ENCODE measurements around the gene PEA15. TPM values are rescaled to one million over a fixed set of nuclear protein-coding genes. Genes with fewer than 3 reads are reported as not detected.

The PEA15 gene
- total and polyA plus RNA-seq, 2 of the 8 experiments (the other 6 are each of a cell fraction or from before 2014, with no cell fraction given) = 71.3 to 75.1 TPM

GRCh38 chr1:160177667-160178066 is 27.5 kb upstream of the PEA15 start (continued):
- TF ChIP-seq SP2 (IDR thresholded peaks at IDR 0.05; ENCODE audit: low read length) (no peak), CTCF (IDR thresholded peaks at IDR 0.05; ENCODE audit: control extremely low read depth in 1 of 3, insufficient read depth in 1 of 3, low read depth in 1 of 3, low read length in 3 of 3) (no peak), TAF1 (IDR thresholded peaks at IDR 0.05; ENCODE audit: low read depth, low read length) (no peak), BACH1 (IDR thresholded peaks at IDR 0.05; ENCODE audit: low read length) (no peak)
- TF ChIP-seq, protein P1, sequence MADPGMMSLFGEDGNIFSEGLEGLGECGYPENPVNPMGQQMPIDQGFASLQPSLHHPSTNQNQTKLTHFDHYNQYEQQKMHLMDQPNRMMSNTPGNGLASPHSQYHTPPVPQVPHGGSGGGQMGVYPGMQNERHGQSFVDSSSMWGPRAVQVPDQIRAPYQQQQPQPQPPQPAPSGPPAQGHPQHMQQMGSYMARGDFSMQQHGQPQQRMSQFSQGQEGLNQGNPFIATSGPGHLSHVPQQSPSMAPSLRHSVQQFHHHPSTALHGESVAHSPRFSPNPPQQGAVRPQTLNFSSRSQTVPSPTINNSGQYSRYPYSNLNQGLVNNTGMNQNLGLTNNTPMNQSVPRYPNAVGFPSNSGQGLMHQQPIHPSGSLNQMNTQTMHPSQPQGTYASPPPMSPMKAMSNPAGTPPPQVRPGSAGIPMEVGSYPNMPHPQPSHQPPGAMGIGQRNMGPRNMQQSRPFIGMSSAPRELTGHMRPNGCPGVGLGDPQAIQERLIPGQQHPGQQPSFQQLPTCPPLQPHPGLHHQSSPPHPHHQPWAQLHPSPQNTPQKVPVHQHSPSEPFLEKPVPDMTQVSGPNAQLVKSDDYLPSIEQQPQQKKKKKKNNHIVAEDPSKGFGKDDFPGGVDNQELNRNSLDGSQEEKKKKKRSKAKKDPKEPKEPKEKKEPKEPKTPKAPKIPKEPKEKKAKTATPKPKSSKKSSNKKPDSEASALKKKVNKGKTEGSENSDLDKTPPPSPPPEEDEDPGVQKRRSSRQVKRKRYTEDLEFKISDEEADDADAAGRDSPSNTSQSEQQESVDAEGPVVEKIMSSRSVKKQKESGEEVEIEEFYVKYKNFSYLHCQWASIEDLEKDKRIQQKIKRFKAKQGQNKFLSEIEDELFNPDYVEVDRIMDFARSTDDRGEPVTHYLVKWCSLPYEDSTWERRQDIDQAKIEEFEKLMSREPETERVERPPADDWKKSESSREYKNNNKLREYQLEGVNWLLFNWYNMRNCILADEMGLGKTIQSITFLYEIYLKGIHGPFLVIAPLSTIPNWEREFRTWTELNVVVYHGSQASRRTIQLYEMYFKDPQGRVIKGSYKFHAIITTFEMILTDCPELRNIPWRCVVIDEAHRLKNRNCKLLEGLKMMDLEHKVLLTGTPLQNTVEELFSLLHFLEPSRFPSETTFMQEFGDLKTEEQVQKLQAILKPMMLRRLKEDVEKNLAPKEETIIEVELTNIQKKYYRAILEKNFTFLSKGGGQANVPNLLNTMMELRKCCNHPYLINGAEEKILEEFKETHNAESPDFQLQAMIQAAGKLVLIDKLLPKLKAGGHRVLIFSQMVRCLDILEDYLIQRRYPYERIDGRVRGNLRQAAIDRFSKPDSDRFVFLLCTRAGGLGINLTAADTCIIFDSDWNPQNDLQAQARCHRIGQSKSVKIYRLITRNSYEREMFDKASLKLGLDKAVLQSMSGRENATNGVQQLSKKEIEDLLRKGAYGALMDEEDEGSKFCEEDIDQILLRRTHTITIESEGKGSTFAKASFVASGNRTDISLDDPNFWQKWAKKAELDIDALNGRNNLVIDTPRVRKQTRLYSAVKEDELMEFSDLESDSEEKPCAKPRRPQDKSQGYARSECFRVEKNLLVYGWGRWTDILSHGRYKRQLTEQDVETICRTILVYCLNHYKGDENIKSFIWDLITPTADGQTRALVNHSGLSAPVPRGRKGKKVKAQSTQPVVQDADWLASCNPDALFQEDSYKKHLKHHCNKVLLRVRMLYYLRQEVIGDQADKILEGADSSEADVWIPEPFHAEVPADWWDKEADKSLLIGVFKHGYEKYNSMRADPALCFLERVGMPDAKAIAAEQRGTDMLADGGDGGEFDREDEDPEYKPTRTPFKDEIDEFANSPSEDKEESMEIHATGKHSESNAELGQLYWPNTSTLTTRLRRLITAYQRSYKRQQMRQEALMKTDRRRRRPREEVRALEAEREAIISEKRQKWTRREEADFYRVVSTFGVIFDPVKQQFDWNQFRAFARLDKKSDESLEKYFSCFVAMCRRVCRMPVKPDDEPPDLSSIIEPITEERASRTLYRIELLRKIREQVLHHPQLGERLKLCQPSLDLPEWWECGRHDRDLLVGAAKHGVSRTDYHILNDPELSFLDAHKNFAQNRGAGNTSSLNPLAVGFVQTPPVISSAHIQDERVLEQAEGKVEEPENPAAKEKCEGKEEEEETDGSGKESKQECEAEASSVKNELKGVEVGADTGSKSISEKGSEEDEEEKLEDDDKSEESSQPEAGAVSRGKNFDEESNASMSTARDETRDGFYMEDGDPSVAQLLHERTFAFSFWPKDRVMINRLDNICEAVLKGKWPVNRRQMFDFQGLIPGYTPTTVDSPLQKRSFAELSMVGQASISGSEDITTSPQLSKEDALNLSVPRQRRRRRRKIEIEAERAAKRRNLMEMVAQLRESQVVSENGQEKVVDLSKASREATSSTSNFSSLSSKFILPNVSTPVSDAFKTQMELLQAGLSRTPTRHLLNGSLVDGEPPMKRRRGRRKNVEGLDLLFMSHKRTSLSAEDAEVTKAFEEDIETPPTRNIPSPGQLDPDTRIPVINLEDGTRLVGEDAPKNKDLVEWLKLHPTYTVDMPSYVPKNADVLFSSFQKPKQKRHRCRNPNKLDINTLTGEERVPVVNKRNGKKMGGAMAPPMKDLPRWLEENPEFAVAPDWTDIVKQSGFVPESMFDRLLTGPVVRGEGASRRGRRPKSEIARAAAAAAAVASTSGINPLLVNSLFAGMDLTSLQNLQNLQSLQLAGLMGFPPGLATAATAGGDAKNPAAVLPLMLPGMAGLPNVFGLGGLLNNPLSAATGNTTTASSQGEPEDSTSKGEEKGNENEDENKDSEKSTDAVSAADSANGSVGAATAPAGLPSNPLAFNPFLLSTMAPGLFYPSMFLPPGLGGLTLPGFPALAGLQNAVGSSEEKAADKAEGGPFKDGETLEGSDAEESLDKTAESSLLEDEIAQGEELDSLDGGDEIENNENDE (IDR thresholded peaks at IDR 0.05; ENCODE audit: insufficient replicate concordance, low read length) = no peak
